Bronchial smooth muscle cell (primary cell): ENCODE data around the gene RPL10A. TPM values are rescaled to one million over a fixed set of nuclear protein-coding genes. Genes with fewer than 3 reads are reported as not detected.

Experiments used
- total RNA-seq: library from RNA; depleted of rRNA; stranded (reverse); fragments of >200 nt; gene quantifications from 2 replicates; pipeline ENCODE4 v1.2.1, GENCODE V29; 2014

RPL10A gene
- 1,998 and 2,423 TPM in 2 replicates for total RNA-seq

GRCh38 chr6:35468181-35468979 lies at the start of gene RPL10A:
Gene RPL10A (plus strand): TSS chr6:35468401. CDS start chr6:35468435, 34 bp downstream.

GRCh38 chr6:35452183-35453090 lies 15.8 kb upstream of the RPL10A start, which contains the start of gene FANCE:
Gene FANCE (plus strand): TSS chr6:35452338. CDS start chr6:35452546, 208 bp downstream.

GRCh38 chr6:35496841-35497570 lies 28.8 kb downstream of the RPL10A start, which contains the start of gene TEAD3:
Gene TEAD3 (minus strand): TSS chr6:35497079.

GRCh38 chr6:35512740-35513139 lies 44.5 kb downstream of the RPL10A start, which contains the start of gene TULP1:
Gene TULP1 (minus strand): TSS chr6:35512896. CDS start chr6:35512858, 38 bp downstream.

Other genes starting within 250 kb of the RPL10A start
- gene ZNF76, start 208.7 kb upstream of the RPL10A start, total RNA-seq, result 17.6 and 18.3 TPM in 2 replicates
- 1.5 and 4.4 TPM in 2 replicates for gene DEF6, start 170.6 kb upstream of the RPL10A start, total RNA-seq
- gene PPARD, start 125.8 kb upstream of the RPL10A start, total RNA-seq, result 5.2 and 5.8 TPM in 2 replicates
- 3.1 and 3.8 TPM in 2 replicates for gene FANCE, start 16.1 kb upstream of the RPL10A start, total RNA-seq
- 3.8 TPM in 2 replicates for gene TEAD3, start 28.7 kb downstream of the RPL10A start, total RNA-seq
- gene TULP1, start 44.5 kb downstream of the RPL10A start, total RNA-seq, result not detected in 2 replicates
- 1.7 and 3.0 TPM in 2 replicates for gene FKBP5, start 220.5 kb downstream of the RPL10A start, total RNA-seq